HG03159 (cell line): ENCODE data around the gene RNF19B.

Experiments used
- ATAC-seq: cut with Tn5 transposase; IDR thresholded peaks from one replicate; pipeline ENCODE4 v1.9.1; 2021; ENCODE audit warnings: mild to moderate bottlenecking, moderate library complexity; ENCODE audit not compliant: unreplicated experiment

RNF19B gene

GRCh38 chr1:32902535-32902920 lies 62.1 kb downstream of the RNF19B start:
- no peak for ATAC-seq

- ATAC-seq, result no peak
These were observed 62.6 kb downstream of the RNF19B start for GRCh38 chr1:32901823-32902534.

- ATAC-seq, result no peak
These were observed 63.4 kb downstream of the RNF19B start, which contains the start of gene TMEM54 for GRCh38 chr1:32900956-32901822. TSS of gene TMEM54 (minus strand) at chr1:32901389. CDS start at chr1:32901238, 151 bp downstream.

GRCh38 chr1:32900371-32900955 lies 64.1 kb downstream of the RNF19B start:
- no peak for ATAC-seq

- no peak for ATAC-seq
These were observed 64.9 kb downstream of the RNF19B start for GRCh38 chr1:32899586-32900296.

GRCh38 chr1:32898958-32899357 lies 65.7 kb downstream of the RNF19B start:
- ATAC-seq, result no peak

- ATAC-seq, result no peak
These were observed 66.6 kb downstream of the RNF19B start for GRCh38 chr1:32898056-32898455.

- no peak for ATAC-seq
These were observed 67.2 kb downstream of the RNF19B start for GRCh38 chr1:32897082-32898049.

GRCh38 chr1:32896451-32896850 lies 68.2 kb downstream of the RNF19B start:
- no peak for ATAC-seq

- ATAC-seq, result no peak
These were observed 69.0 kb downstream of the RNF19B start for GRCh38 chr1:32895325-32896215.

- ATAC-seq, result no peak
These were observed 69.9 kb downstream of the RNF19B start for GRCh38 chr1:32894681-32895080.

GRCh38 chr1:32894019-32894600 lies 70.5 kb downstream of the RNF19B start:
- no peak for ATAC-seq

- ATAC-seq, result no peak
These were observed 71.2 kb downstream of the RNF19B start for GRCh38 chr1:32893198-32894018.

GRCh38 chr1:32892368-32893197 lies 72.0 kb downstream of the RNF19B start:
- ATAC-seq, result no peak

GRCh38 chr1:32891630-32892029 lies 73.0 kb downstream of the RNF19B start:
- no peak for ATAC-seq

- ATAC-seq, result no peak
These were observed 73.4 kb downstream of the RNF19B start for GRCh38 chr1:32891241-32891570.
